Activated naive CD4-positive, alpha-beta T cell treated with anti-CD3 and anti-CD28 coated beads, Interleukin-2, amount 50 U/mL, for 24 hours (primary cell): Measurements from ENCODE around the gene RPS26.

Source experiments
- H3K27ac Mint-ChIP-seq: one replicate; pipeline ENCODE4 v1.8.0; 2021; ENCODE audit warnings: mild to moderate bottlenecking, mixed read lengths
- H3K27me3 Mint-ChIP-seq: one replicate; pipeline ENCODE4 v1.8.0; 2021; ENCODE audit warnings: mixed read lengths
- H3K36me3 Mint-ChIP-seq: one replicate; pipeline ENCODE4 v1.8.0; 2021; ENCODE audit warnings: mixed read lengths
- H3K4me1 Mint-ChIP-seq: one replicate; pipeline ENCODE4 v1.8.0; 2021; ENCODE audit warnings: mixed read lengths
- H3K4me3 Mint-ChIP-seq: one replicate; pipeline ENCODE4 v1.8.0; 2021; ENCODE audit warnings: mild to moderate bottlenecking, mixed read lengths
- H3K9me3 Mint-ChIP-seq: one replicate; pipeline ENCODE4 v1.8.0; 2021; ENCODE audit warnings: mixed read lengths

The RPS26 gene

DNA sequence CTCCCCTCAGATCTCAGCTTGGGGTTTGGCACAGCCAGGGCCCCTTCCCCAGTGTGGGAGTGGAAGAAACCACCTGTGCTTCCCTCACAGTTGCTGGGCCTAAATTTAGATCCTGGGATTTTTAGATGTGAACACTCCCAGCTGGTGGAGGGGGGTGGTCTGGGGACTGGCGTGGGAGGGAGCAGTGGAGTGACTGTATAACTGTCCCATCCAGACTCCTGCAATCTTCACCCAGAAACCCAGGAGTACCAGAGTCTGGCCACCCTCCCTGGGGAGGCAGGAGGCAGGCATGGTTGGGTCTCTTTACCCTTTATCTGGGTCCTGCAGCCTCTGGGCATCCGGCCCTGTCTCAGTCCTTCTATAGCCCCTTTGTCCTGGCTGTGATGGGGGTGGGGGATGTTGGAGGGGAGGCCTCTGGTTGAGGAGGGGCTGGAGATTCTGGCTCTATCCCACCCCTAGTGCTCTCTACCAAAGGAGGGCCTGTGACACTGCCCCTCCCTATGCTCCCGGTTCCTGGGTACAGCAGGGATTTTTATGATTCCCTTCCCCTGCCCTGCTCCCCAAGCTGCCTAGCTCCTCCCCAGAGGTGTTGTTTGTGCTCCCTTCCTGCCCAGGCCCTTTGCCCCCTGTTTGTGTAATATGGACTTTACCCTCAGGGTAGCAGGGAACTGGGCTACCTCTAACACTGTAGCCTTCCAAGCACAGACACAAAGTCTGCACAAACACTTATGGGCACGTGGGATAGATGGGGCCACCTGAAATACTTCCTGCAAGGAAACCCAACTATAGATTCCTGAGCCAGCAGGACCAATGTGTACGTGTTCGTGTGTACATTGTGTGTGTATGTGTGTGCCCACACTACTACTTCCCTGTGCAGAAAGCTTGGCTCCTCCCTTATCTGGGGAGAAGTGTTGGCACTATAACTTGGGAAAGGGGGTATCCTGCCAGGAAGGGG is 40.0 kb downstream of the RPS26 start:
- peaks cover 6% of the 10 kb centered on the region for H3K4me1 Mint-ChIP-seq
- no peaks in the 10 kb centered on the region for H3K27me3 Mint-ChIP-seq
- no peaks in the 10 kb centered on the region for H3K36me3 Mint-ChIP-seq
- no peaks in the 10 kb centered on the region for H3K9me3 Mint-ChIP-seq
- H3K4me3 Mint-ChIP-seq = peak overlapping the region; percentile 23
- peak overlapping the region; percentile 30 for H3K27ac Mint-ChIP-seq

DNA sequence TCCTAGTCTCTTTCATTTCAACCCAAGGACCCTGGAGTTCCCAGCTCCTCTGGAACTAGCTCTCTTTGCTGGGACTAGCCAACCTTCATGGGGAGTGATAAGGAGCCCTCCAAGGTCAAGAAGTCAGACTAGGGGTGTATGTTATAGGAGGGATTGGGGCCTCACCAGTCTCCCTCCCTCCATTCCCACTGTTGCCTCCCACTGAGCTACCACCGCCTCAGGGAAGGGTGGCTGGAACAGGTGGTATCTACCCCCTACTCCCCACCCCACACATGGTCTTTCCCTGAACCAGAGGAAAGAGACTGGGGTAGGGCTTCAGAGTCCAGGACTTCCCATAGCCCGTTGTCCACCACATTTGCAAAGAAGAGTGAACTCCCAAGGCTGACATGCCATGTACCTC is 40.7 kb downstream of the RPS26 start:
- H3K4me3 Mint-ChIP-seq = no peak overlapping the region
- no peaks in the 10 kb centered on the region for H3K27me3 Mint-ChIP-seq
- no peaks in the 10 kb centered on the region for H3K9me3 Mint-ChIP-seq
- H3K36me3 Mint-ChIP-seq = no peaks in the 10 kb centered on the region
- H3K4me1 Mint-ChIP-seq = peaks cover 6% of the 10 kb centered on the region
- H3K27ac Mint-ChIP-seq = no peak overlapping the region

- Mint-ChIP-seq H3K4me3 (no peak overlapping the region), H3K4me1 (peaks cover 6% of the 10 kb centered on the region), H3K27me3 (no peaks in the 10 kb centered on the region), H3K27ac (no peak overlapping the region), H3K9me3 (no peaks in the 10 kb centered on the region), H3K36me3 (no peaks in the 10 kb centered on the region)
Measured at GRCh38 chr12:56082967-56083366, 41.2 kb downstream of the RPS26 start.

DNA sequence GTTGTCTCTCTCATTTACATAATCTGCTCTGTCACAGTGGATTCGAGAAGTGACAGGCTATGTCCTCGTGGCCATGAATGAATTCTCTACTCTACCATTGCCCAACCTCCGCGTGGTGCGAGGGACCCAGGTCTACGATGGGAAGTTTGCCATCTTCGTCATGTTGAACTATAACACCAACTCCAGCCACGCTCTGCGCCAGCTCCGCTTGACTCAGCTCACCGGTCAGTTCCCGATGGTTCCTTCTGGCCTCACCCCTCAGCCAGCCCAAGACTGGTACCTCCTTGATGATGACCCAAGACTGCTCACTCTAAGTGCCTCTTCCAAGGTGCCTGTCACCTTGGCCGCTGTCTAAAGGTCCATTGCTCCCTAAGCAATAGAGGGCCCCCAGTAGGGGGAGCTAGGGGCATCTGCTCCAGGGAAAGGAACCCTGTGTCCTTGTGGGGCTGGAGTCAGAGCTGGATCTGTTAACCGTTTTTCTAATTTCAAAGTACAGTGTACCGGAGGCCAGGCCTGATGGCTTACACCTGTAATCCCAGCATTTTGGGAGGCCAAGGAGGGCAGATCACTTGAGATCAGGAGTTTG is 43.3 kb downstream of the RPS26 start:
- Mint-ChIP-seq H3K9me3 (no peaks in the 10 kb centered on the region), H3K4me1 (peaks cover 6% of the 10 kb centered on the region), H3K4me3 (no peak overlapping the region), H3K27me3 (no peaks in the 10 kb centered on the region), H3K36me3 (no peaks in the 10 kb centered on the region), H3K27ac (no peak overlapping the region)

DNA sequence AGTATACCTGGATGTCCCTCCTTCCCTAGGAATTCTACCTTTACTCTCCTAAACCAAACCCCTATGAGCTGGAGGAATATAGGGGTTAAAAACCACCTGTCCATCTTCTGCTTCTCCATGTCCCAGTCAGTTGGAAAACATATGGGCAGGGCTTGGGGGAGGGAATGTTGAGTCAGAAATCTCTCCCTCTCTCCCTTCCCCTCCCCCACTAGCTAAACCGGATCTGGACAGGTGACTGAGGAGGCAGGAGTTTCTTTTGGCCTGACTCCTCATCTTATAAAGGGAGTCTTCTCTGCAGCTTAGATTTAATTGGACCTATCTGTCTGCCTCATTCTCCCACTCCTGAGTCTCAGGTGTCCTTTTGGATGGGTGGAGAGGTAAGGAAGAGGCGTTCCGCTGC is 44.4 kb downstream of the RPS26 start:
- Mint-ChIP-seq H3K36me3 (no peaks in the 10 kb centered on the region), H3K27me3 (no peaks in the 10 kb centered on the region)

GRCh38 chr12:56086608-56087007 is 44.9 kb downstream of the RPS26 start:
- Mint-ChIP-seq H3K27ac (peak overlapping the region; percentile 7), H3K27me3 (no peaks in the 10 kb centered on the region), H3K9me3 (no peaks in the 10 kb centered on the region), H3K36me3 (no peaks in the 10 kb centered on the region), H3K4me3 (no peak overlapping the region), H3K4me1 (no peaks in the 10 kb centered on the region)

More for the DNA sequence above, 44.4 kb downstream of the RPS26 start:
- Mint-ChIP-seq H3K4me3 (no peak overlapping the region), H3K27ac (peak overlapping the region; percentile 7), H3K4me1 (peaks cover under 1% of the 10 kb centered on the region), H3K9me3 (no peaks in the 10 kb centered on the region)

GRCh38 chr12:56087220-56087619 is 45.5 kb downstream of the RPS26 start:
- Mint-ChIP-seq H3K4me3 (no peak overlapping the region), H3K9me3 (no peaks in the 10 kb centered on the region), H3K36me3 (no peaks in the 10 kb centered on the region), H3K4me1 (no peaks in the 10 kb centered on the region), H3K27ac (no peak overlapping the region), H3K27me3 (no peaks in the 10 kb centered on the region)
